ENCODE measurements around the gene ALX3.
A peak's percentile ranks its signal among the peaks of the same experiment; 100 is the strongest.

DNA sequence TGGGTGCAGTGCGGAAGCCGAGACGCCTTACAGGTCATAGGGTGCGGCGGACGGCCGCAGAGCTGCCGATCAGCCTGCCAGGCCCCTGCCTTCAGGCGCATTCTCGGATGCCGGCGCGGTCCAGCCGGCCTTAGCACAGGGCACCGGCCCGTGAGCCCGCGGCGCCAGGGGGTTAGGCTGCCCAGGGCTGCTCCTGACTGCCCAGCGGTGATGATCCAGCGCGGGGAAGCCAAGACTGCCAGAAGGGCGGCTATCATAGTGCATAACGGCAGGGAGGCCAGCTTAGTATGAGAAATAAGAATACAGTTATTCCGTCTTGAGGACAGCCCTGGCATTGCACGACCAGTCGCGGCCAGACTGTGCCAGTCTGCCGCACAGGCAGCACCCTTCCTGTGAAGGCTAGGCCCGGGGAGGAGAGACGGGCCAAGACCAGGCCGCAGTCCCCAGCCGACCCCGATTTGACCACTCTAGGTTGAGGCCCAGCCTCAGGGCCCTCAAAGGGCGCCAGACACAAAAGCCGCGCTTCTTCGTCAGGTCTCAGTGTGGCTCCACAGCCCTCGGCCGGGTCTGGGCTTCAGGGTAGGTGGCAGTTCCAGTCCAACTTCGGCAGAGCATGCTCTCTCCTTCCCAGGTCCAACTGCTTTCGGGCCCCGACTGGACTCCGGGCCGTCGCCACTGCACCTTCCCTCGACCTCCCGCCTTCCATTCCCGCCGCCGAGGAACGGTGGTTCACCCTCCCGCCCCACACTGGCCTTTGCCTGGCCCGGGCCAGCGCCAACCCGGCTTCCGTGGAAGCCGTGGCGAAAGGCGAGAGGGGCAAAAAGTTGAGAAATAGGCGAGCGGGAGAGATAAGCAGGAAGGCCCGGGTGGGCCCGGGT lies 829 bp downstream of the ALX3 start:
- TF ChIP-seq POLR2AphosphoS5 (IDR thresholded peaks at IDR 0.05) (peak in 1 of 3 donors; percentile 10), CTCF (IDR thresholded peaks at IDR 0.05) (no peak), EP300 (IDR thresholded peaks at IDR 0.05; ENCODE audit: low read depth) (no peak)

All from transverse colon (tissue), 4 donors.